ENCODE data around the gene PLOD1. TPM values are rescaled to one million over a fixed set of nuclear protein-coding genes. Genes with fewer than 3 reads are reported as not detected.

Gene PLOD1
- polyA plus RNA-seq, 3 donors: 46.7 to 71.4 (median 47.0) TPM

DNA sequence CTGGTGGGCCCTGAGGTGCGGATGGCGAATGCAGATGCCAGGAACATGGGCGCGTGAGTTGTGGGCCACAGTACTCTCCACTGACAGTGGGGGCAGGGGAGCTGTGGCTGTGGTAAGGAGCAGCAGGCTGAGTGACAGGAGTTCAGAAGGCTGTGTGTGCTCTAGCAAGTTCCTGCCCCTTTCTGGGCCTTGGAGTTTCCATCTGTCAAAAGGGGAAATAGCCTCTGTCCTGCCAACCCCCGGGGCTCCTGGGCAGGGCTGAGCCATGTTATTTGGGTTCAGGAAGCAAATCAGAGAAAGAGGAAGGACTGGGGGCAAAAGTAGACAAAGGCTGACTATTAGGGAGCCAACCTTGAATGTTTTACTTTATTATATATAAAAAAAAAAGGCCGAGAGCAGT lies 26.2 kb downstream of the PLOD1 start:
- no peak overlapping the region for H3K27ac ChIP-seq (ENCODE audit: low read depth, low read length)
- 71 to 76% (median 72%) methylated on average over 6 of the region's 6 CpGs for WGBS, 3 donors

DNA sequence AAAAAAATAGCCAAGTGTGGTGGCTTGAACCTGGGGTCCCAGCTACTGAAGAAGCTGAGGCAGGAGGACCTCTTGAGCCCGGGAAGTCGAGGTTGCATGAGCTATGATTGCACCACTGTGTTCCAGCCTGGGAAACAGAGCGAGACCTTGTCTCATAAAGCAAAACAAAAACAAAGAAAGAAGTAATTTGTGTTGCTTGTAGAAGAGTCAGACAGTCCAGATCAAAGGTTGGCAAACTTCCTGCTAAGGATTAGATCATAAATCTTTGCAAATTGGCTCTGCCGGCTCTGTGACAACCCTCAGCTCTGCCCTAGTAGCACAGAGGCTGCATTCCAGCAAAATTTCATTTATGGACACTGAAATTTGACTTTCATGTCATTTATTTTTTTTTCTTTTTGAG lies 26.7 kb downstream of the PLOD1 start:
- 37 to 60% (median 39%) methylated on average over 4 of the region's 4 CpGs for WGBS, 3 donors
- H3K27ac ChIP-seq (ENCODE audit: low read depth, low read length): no peak overlapping the region

DNA sequence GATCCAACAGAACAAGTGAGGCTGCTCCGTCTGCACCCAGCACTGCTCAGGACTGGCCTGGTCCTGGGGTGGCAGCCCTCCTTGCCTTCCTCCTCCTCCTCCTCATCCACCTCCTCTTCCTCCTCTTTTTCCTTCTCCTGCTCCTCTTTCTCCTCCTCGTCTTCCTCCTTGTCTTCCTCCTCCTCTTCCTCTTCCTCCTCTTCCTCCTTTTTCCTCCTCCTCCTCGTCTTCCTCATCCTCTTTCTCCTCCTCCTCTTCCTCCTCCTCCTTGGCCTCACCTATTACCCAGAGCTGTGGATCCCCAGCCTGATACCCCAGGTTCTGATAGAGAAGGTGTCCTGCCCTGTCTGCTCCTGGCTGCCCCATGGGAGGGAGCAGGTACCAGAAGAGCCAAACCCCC lies 29.1 kb downstream of the PLOD1 start:
- WGBS, 3 donors: 64 to 72% (median 68%) methylated on average over 3 of the region's 3 CpGs
- no peak overlapping the region for H3K27ac ChIP-seq (ENCODE audit: low read depth, low read length)

- 93% methylated on average over 12 of the region's 12 CpGs for WGBS, 3 donors
- no peak overlapping the region for H3K27ac ChIP-seq (ENCODE audit: low read depth, low read length)
Measured at GRCh38 chr1:11964656-11965055, 30.1 kb downstream of the PLOD1 start.

DNA sequence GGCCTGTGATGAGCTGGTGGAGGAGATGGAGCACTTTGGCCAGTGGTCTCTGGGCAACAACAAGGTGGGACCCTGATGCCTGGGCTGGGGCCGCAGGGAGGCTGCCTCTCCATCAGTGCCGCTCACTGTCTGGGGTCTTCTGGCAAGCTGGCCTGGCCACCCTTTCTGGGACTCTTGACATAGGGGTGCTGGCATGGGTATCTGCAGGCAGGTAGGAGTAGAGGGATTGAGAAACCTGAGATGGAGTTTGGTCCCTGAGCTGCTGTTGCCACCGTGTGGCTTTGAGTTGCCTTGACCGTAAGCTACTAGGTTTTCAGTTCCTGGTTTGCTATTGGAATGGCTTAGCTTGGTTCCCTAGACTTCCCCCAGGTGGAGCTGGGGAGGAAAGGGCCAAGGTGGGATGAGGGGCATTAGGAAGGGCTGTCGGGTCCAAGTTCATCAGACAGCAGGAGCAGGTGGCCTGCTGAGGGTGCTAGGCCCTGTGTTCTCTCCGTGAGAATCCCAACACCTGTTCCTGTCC lies 32.6 kb downstream of the PLOD1 start:
- no peak overlapping the region for H3K27ac ChIP-seq (ENCODE audit: low read depth, low read length)
- WGBS, 3 donors: 36 to 75% (median 64%) methylated on average over 6 of the region's 6 CpGs

DNA sequence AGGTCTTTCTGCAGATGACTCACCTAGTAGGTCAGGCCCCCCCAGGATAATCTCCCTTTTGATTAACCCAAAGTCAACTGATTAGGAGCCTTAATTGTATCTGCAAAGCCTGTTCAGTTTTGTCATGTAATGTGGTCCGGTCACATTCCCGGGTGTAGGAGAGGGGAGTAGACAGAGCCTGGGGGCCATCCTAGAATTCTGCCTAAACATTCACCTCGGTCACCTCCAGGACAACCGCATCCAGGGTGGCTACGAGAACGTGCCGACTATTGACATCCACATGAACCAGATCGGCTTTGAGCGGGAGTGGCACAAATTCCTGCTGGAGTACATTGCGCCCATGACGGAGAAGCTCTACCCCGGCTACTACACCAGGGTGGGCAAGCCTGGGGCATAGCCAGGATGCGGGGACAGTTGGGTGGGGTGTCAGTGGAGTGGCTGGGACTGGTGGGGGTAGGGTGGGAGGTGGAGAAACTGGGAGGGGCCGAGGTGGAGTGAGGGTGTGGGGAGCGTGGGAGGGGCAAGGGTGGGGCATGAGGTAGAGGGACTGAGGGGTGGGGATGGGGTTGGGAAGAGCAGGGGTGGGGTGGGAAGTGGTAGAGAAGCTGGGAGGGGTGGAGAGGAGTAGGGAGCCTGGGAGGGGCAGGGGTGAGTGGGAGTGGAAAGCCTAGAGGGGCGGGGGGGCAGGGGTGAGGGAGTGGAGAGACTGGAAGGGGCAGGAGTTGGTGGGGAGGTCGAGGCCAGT lies 36.1 kb downstream of the PLOD1 start:
- H3K27ac ChIP-seq (ENCODE audit: low read depth, low read length): no peak overlapping the region
- 88 to 92% (median 91%) methylated on average over 15 to 17 of the region's 17 CpGs for WGBS, 3 donors

DNA sequence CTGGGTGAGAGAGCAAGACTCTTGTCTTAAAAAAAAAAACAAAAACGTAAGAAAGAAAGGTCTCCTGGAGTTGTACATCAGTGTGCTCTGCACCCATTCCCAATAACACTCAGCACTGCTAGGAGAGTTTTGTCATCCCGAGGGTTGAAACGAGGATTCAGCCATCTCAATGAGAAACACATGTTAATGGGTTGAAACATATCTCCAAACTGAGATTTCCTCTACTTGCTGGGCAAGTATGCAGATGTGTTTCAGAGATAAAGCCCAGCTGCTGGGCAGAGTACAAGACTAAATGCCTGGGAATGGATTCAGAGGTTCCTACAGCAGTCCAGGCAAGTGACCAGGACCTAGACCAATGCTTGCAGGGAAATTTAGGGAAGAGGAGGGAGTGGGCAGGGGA lies 43.1 kb downstream of the PLOD1 start:
- 46 to 70% (median 59%) methylated on average over 3 of the region's 3 CpGs for WGBS, 3 donors
- no peak overlapping the region for H3K27ac ChIP-seq (ENCODE audit: low read depth, low read length)

GRCh38 chr1:11978301-11978700 lies 43.8 kb downstream of the PLOD1 start:
- H3K27ac ChIP-seq (ENCODE audit: low read depth, low read length): no peak overlapping the region
- 73 to 85% (median 73%) methylated on average over 8 of the region's 8 CpGs for WGBS, 3 donors

- WGBS, 3 donors: 48 to 62% (median 54%) methylated on average over 29 of the region's 29 CpGs
- no peak overlapping the region for H3K27ac ChIP-seq (ENCODE audit: low read depth, low read length)
Measured at GRCh38 chr1:11979028-11979850, 44.7 kb downstream of the PLOD1 start.

GRCh38 chr1:11979851-11980675 lies 45.5 kb downstream of the PLOD1 start, which contains the start of gene MFN2:
Gene MFN2 (plus strand): TSS chr1:11980444. CDS start chr1:11989169, 8,725 bp downstream.
- 0 to 1% (median 1%) methylated on average over 40 to 74 of the region's 74 CpGs for WGBS, 3 donors

GRCh38 chr1:11980676-11980972 lies 46.1 kb downstream of the PLOD1 start:
- peak overlapping the region; percentile 10 for H3K27ac ChIP-seq (ENCODE audit: low read depth, low read length)
- WGBS, 3 donors: 0 to 2% (median 0%) methylated on average over 9 to 12 of the region's 12 CpGs

More at GRCh38 chr1:11979851-11980675, 45.5 kb downstream of the PLOD1 start, which contains the start of gene MFN2:
- H3K27ac ChIP-seq (ENCODE audit: low read depth, low read length): peak within 1 kb of the TSS; percentile 10

GRCh38 chr1:11981378-11982009 lies 47.0 kb downstream of the PLOD1 start:
- WGBS, 3 donors: 85 to 88% (median 85%) methylated on average over 13 of the region's 13 CpGs
- H3K27ac ChIP-seq (ENCODE audit: low read depth, low read length): no peak overlapping the region

DNA sequence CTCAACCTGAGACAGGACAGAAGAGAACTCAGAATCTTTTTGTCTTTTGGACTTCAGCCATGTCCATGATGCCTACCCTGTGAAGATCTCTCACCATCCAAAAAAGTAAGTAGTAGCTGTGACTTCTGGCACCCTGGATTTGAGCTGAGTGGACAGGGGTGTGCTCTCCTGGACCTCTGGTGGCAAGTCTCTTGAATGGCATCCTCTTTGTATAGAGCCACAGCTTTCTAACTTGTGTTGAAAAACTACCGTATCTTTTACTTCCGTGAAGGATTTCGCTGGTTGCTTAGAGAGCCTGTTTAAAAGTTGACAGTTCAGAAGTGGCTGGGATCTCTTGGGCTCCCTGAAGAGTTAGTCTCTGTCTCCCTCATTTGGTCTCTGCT lies 47.5 kb downstream of the PLOD1 start:
- H3K27ac ChIP-seq (ENCODE audit: low read depth, low read length): no peak overlapping the region
- WGBS, 3 donors: 66 to 80% (median 69%) methylated on average over 3 of the region's 3 CpGs

- H3K27ac ChIP-seq (ENCODE audit: low read depth, low read length): no peak overlapping the region
- 61 to 90% (median 86%) methylated on average over 5 of the region's 5 CpGs for WGBS, 3 donors
Measured at GRCh38 chr1:11984121-11984520, 49.6 kb downstream of the PLOD1 start.

DNA sequence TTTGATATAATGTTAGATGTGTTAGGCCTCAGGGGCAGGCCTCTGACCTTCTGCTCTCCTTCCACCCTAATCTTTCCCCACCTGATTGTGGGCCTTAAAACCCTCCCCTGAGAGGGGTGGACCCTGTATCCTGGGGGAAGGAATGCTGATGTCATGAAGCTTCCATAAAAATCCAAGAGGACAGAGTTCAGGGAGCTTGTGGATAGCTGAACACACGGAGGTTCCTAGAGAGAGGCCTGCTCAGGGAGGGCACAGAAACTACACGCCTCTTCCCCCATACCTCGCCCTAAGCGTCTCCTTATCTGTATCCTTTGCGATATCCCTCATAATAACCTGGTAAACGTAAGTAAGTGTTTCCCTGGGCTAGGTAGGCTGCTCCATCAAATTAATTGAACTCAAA lies 50.1 kb downstream of the PLOD1 start:
- 77 to 89% (median 85%) methylated on average over 6 of the region's 6 CpGs for WGBS, 3 donors
- peak overlapping the region; percentile 73 for H3K27ac ChIP-seq (ENCODE audit: low read depth, low read length)

DNA sequence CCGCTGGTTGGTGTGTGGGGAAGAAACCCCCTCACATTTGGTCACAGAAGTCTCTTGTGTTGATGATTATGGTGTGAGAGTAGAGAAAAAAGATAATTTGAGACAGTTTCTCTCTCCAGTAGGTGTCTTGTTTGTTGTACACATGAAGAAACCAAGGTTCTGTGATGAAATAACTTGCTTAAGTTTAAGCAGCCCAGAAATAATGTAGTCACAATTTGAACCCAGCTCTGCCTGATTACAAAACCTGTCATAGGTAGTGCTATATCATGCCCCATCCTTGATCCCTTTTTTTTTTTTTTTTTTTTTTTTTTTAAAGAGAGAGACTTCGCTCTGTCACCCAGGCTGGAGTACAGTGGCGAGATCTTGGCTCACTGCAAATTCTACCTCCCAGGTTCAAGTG lies 50.7 kb downstream of the PLOD1 start:
- WGBS, 3 donors: 65 to 94% (median 79%) methylated on average over 2 to 3 of the region's 3 CpGs
- no peak overlapping the region for H3K27ac ChIP-seq (ENCODE audit: low read depth, low read length)

- 47 to 60% (median 52%) methylated on average over 7 of the region's 7 CpGs for WGBS, 3 donors
- no peak overlapping the region for H3K27ac ChIP-seq (ENCODE audit: low read depth, low read length)
Measured at GRCh38 chr1:11985851-11986250, 51.3 kb downstream of the PLOD1 start.

DNA sequence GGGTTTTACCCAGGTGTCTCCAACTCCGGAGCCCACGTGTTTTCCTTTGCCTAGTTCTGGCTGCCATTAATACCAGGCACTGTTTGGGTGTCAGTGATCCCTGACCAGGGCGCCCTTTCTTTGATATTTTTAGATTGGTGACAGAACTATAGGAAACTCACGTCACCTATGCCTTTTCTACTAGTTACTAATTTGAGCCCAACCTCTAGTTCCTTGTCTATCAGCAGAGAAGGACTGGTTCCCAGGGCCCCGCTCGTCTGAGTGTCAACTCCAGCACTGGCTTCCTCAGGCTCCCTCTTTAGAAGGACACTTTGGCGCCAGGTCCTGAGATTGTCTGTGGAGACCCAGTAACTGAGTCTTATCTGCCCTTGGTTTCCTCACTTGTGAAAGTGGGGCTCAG lies 55.2 kb downstream of the PLOD1 start:
- WGBS, 3 donors: 93 to 98% (median 93%) methylated on average over 7 of the region's 7 CpGs
- no peak overlapping the region for H3K27ac ChIP-seq (ENCODE audit: low read depth, low read length)

All from adipose tissue (tissue), 3 donors.